IMR-90 (cell line): Measurements from ENCODE around the gene REV3L. TPM values are rescaled to one million over a fixed set of nuclear protein-coding genes. Genes with fewer than 3 reads are reported as not detected.

Experiments
- ATAC-seq: fragments of 200-7000 bp; cut with Tn5 transposase; 2 replicates; pipeline ENCODE4 v1.9.1; 2020; ENCODE audit warnings: low read depth, mild to moderate bottlenecking, moderate library complexity
- BruUV-seq: library from RNA; stranded (reverse); fragments of 400-500 nt; replicated peaks from 2 replicates; lab custom pipeline; 2021; lab: Mats Ljungman, UMichigan
- CTCF ChIA-PET: fragments of 300-600 bp; formaldehyde crosslinking; extraction: SDS; loops from one replicate; lab custom pipeline; 2021; ENCODE audit warnings: antibody characterized with exemption; lab: Yijun Ruan, JAX
- POLR2A ChIA-PET: fragments of 300-600 bp; sonication (Branson Sonifier 250); formaldehyde crosslinking; loops from one replicate; lab custom pipeline; 2022; ENCODE audit warnings: antibody characterized with exemption; ENCODE audit not compliant: unreplicated experiment; lab: Charles Lee
- DNase-seq: peaks from one replicate; pipeline ENCODE4 v3.0.0; 2013
- H2AFZ ChIP-seq: replicated peaks from 2 replicates; pipeline ENCODE3; 2013; ENCODE audit warnings: low read length, mild to moderate bottlenecking; ENCODE audit not compliant: poor library complexity
- H2AK5ac ChIP-seq: 2 replicates; pipeline ENCODE4 v1.6.1; 2013; ENCODE audit warnings: low read depth, low read length, inconsistent platforms
- H2AK9ac ChIP-seq: replicated peaks from 2 replicates; pipeline ENCODE3; 2013; ENCODE audit warnings: mild to moderate bottlenecking, low read depth, low read length, moderate library complexity; ENCODE audit not compliant: poor library complexity
- H2BK120ac ChIP-seq: 2 replicates; pipeline ENCODE4 v1.6.1; 2013; ENCODE audit warnings: low read depth, low read length, inconsistent platforms
- H2BK15ac ChIP-seq: 3 replicates; pipeline ENCODE4 v1.6.1; 2013; ENCODE audit warnings: low read depth, low read length, inconsistent platforms
- H2BK20ac ChIP-seq: 2 replicates; pipeline ENCODE4 v1.6.1; 2013; ENCODE audit warnings: low read depth, mild to moderate bottlenecking, inconsistent platforms, low read length, moderate library complexity
- H2BK5ac ChIP-seq: 2 replicates; pipeline ENCODE4 v1.6.1; 2013; ENCODE audit warnings: mild to moderate bottlenecking, low read depth, low read length, inconsistent platforms; ENCODE audit not compliant: poor library complexity, severe bottlenecking
- H3K14ac ChIP-seq: replicated peaks from 2 replicates; pipeline ENCODE4 v1.6.1; 2013; ENCODE audit warnings: low read depth, low read length, inconsistent platforms
- H3K18ac ChIP-seq: 2 replicates; pipeline ENCODE4 v1.6.1; 2013; ENCODE audit warnings: low read depth, low read length, control low read depth
- H3K23ac ChIP-seq: 2 replicates; pipeline ENCODE4 v1.6.1; 2013; ENCODE audit warnings: low read depth, low read length, inconsistent platforms
- H3K27ac ChIP-seq: 2 replicates; pipeline ENCODE4 v1.5.1; 2013; ENCODE audit warnings: mild to moderate bottlenecking, control low read depth, low read length; ENCODE audit not compliant: insufficient read depth
- H3K27me3 ChIP-seq: 2 replicates; pipeline ENCODE4 v1.6.1; 2013; ENCODE audit warnings: low read length; ENCODE audit not compliant: control insufficient read depth, insufficient read depth
- H3K36me3 ChIP-seq: 2 replicates; pipeline ENCODE4 v1.6.1; 2013; ENCODE audit warnings: low read length, mixed read lengths; ENCODE audit not compliant: control insufficient read depth, insufficient read depth
- H3K4ac ChIP-seq: 2 replicates; pipeline ENCODE4 v1.6.1; 2013; ENCODE audit warnings: low read depth, low read length, inconsistent platforms
- H3K4me1 ChIP-seq: 2 replicates; pipeline ENCODE4 v1.6.1; 2013; ENCODE audit warnings: low read length, mixed read lengths; ENCODE audit not compliant: control insufficient read depth, insufficient read depth
- H3K4me2 ChIP-seq: 2 replicates; pipeline ENCODE4 v1.6.1; 2013; ENCODE audit warnings: low read depth, mild to moderate bottlenecking, control low read depth, low read length, moderate library complexity
- H3K4me3 ChIP-seq: 2 replicates; pipeline ENCODE4 v1.5.1; 2013; ENCODE audit warnings: low read depth, mild to moderate bottlenecking, control low read depth, low read length, moderate library complexity; ENCODE audit not compliant: insufficient read depth
- H3K56ac ChIP-seq: 2 replicates; pipeline ENCODE4 v1.6.1; 2013; ENCODE audit warnings: low read length, inconsistent platforms; ENCODE audit not compliant: insufficient read depth; ENCODE audit errors: extremely low read depth
- H3K79me1 ChIP-seq, 2 experiments: 2 replicates each; pipeline ENCODE4 v1.6.1; 2013; ENCODE audit warnings: low read length in 2 of 2, inconsistent platforms in 1 of 2, low read depth in 1 of 2
- H3K9ac ChIP-seq: 2 replicates; pipeline ENCODE4 v1.6.1; 2013; ENCODE audit warnings: low read depth, low read length, control low read depth
- H3K9me1 ChIP-seq: 2 replicates; pipeline ENCODE4 v1.6.1; 2013; ENCODE audit warnings: low read length, inconsistent platforms; ENCODE audit not compliant: insufficient read depth
- H3K9me3 ChIP-seq: 2 replicates; pipeline ENCODE4 v1.6.1; 2013; ENCODE audit warnings: low read length; ENCODE audit not compliant: control insufficient read depth, insufficient read depth
- H4K20me1 ChIP-seq: 2 replicates; pipeline ENCODE4 v1.6.1; 2013; ENCODE audit warnings: low read length, inconsistent platforms; ENCODE audit not compliant: insufficient read depth
- H4K5ac ChIP-seq: 2 replicates; pipeline ENCODE4 v1.6.1; 2013; ENCODE audit warnings: mild to moderate bottlenecking, low read depth, low read length, control low read depth
- H4K8ac ChIP-seq, 2 experiments: 2 replicates each; pipeline ENCODE4 v1.6.1; 2013; ENCODE audit warnings: low read depth in 2 of 2, low read length in 2 of 2, control low read depth in 1 of 2, inconsistent platforms in 1 of 2
- H4K91ac ChIP-seq: 2 replicates; pipeline ENCODE4 v1.6.1; 2013; ENCODE audit warnings: low read depth, low read length, inconsistent platforms; ENCODE audit not compliant: insufficient read depth
- BHLHE40 ChIP-seq: fragments of 150-350 bp; IDR thresholded peaks from 2 replicates; pipeline ENCODE4 v1.6.1; 2016; ENCODE audit warnings: mild to moderate bottlenecking, low read depth, low read length
- FOS ChIP-seq: fragments of 150-350 bp; IDR thresholded peaks from 2 replicates; pipeline ENCODE4 v1.6.1; 2016; ENCODE audit warnings: low read depth, low read length
- MAFK ChIP-seq: IDR thresholded peaks from 2 replicates; pipeline ENCODE4 v1.6.1; 2012; ENCODE audit warnings: low read depth, low read length, improper control_type of control experiment
- MXI1 ChIP-seq: IDR thresholded peaks from 2 replicates; pipeline ENCODE4 v1.6.1; 2012; ENCODE audit warnings: low read depth, mild to moderate bottlenecking, low read length, moderate library complexity, borderline replicate concordance
- POLR2A ChIP-seq: IDR thresholded peaks from 2 replicates; pipeline ENCODE4 v1.6.1; 2012; ENCODE audit warnings: mild to moderate bottlenecking, low read depth, low read length
- RAD21 ChIP-seq: IDR thresholded peaks from 2 replicates; pipeline ENCODE4 v1.6.1; 2012; ENCODE audit warnings: low read length, improper control_type of control experiment
- RCOR1 ChIP-seq: IDR thresholded peaks from 2 replicates; pipeline ENCODE4 v1.6.1; 2012; ENCODE audit warnings: mild to moderate bottlenecking, low read length, improper control_type of control experiment; ENCODE audit not compliant: insufficient replicate concordance
- SMC3 ChIP-seq: fragments of 150-350 bp; IDR thresholded peaks from 2 replicates; pipeline ENCODE4 v1.6.1; 2016; ENCODE audit warnings: low read depth, mild to moderate bottlenecking, antibody characterized with exemption, low read length, moderate library complexity
- WGBS, 2 experiments: methylation state at CpG; one replicate each; pipeline versions ENCODE4 v1.1.5 to v1.1.7; 2013; ENCODE audit warnings: missing lambda C conversion rate in 2 of 2; ENCODE audit not compliant: insufficient read length in 1 of 2; ENCODE audit errors: extremely low coverage in 2 of 2; 5-methylcytosine and 5-hydroxymethylcytosine counted together
- dilution Hi-C: fragments of 300-500 bp; cut with HindIII; formaldehyde crosslinking; loops from one replicate; pipeline ENCODE4 v1.14.3; 2018; ENCODE audit warnings: low sequenced_read_pairs; ENCODE audit not compliant: unreplicated experiment
- in situ Hi-C: fragments of 300-500 bp; cut with MboI; formaldehyde crosslinking; loops from 3 replicates; pipeline ENCODE4 v1.14.3; 2019; ENCODE audit warnings: low sequenced_read_pairs, inconsistent platforms, mixed read lengths
- intact Hi-C: fragments of 100-400 bp; cut with micrococcal nuclease; formaldehyde crosslinking; loops from 2 replicates; pipeline ENCODE4 v1.10.0; 2022
- polyA plus RNA-seq, 3 experiments: library from polyadenylated mRNA; depleted of rRNA; stranded (reverse); fragments of >200 nt; gene quantifications; 2 replicates each; pipeline ENCODE4 v1.2.3, GENCODE V29; 2012; ENCODE audit warnings: low replicate concordance in 1 of 3
- total RNA-seq: library from RNA; depleted of rRNA; stranded (reverse); fragments of >200 nt; gene quantifications from 2 replicates; pipeline ENCODE4 v1.2.3, GENCODE V29; 2012

The REV3L gene
- total and polyA plus RNA-seq, 2 of the 4 experiments (the other 2 are of a cell fraction), result 7.4 to 15.4 TPM

GRCh38 chr6:111283707-111284106 lies 199.3 kb downstream of the REV3L start:
- no peak overlapping the region for H3K9ac ChIP-seq
- H3K4me3 ChIP-seq, result no peak overlapping the region
- no peaks in the 10 kb centered on the region for H3K9me1 ChIP-seq
- no peaks in the 10 kb centered on the region; the same call in 1 of the 2 replicates for H4K20me1 ChIP-seq
- no peak overlapping the region for H3K4ac ChIP-seq
- WGBS, 2 experiments, result no CpG with 5 or more reads among the region's 2 CpGs
- CTCF ChIA-PET, result no interaction called here
- no peak overlapping the region for H2BK5ac ChIP-seq
- H2BK20ac ChIP-seq, result no peak overlapping the region
- DNase-seq (no peak), ATAC-seq (no peak)
- peaks cover 11% of the 10 kb centered on the region for H3K36me3 ChIP-seq
- no peak overlapping the region for H2BK15ac ChIP-seq
- H3K14ac ChIP-seq, result no peak overlapping the region
- no peak overlapping the region for H4K5ac ChIP-seq
- no peak overlapping the region for H3K18ac ChIP-seq
- intact Hi-C loops, result no loop called here
- no peaks in the 10 kb centered on the region for H3K27me3 ChIP-seq
- no peak overlapping the region for H2AK5ac ChIP-seq
- no peak overlapping the region for H2AFZ ChIP-seq
- H3K9me3 ChIP-seq, result no peaks in the 10 kb centered on the region
- POLR2A ChIA-PET, result no interaction called here
- in situ Hi-C loops, result no loop called here
- dilution Hi-C loops, result no loop called here
- no peak overlapping the region for H4K91ac ChIP-seq
- no peaks in the 10 kb centered on the region; a peak in 1 of 4 replicates for H3K79me1 ChIP-seq
- no peak for TF ChIP-seq BHLHE40
- no peak for TF ChIP-seq POLR2A
- TF ChIP-seq SMC3, result no peak
- TF ChIP-seq RCOR1, result no peak
- TF ChIP-seq MAFK, result no peak
- TF ChIP-seq FOS, result no peak
- no peak for TF ChIP-seq MXI1
- no peak for TF ChIP-seq RAD21
- no peak overlapping the region for H4K8ac ChIP-seq
- no peak overlapping the region for H3K23ac ChIP-seq
- H3K56ac ChIP-seq, result no peak overlapping the region; the same call in 1 of the 2 replicates
- no peaks in the 10 kb centered on the region for H3K4me1 ChIP-seq
- H2BK120ac ChIP-seq, result no peak overlapping the region
- H3K4me2 ChIP-seq, result no peak overlapping the region
- H3K27ac ChIP-seq, result no peak overlapping the region
- no TSS peak for BruUV-seq
- H2AK9ac ChIP-seq, result no peak overlapping the region
